GM21619 (cell line): ENCODE measurements around the gene C2orf92.

ENCODE experiments used
- ATAC-seq: cut with Tn5 transposase; IDR thresholded peaks from one replicate; pipeline ENCODE4 v1.9.1; 2021; ENCODE audit not compliant: unreplicated experiment

The C2orf92 gene

GRCh38 chr2:97741251-97741650, 71.7 kb downstream of the C2orf92 start:
- ATAC-seq: no peak

- no peak for ATAC-seq
These were observed 72.2 kb downstream of the C2orf92 start for GRCh38 chr2:97741686-97742085.

GRCh38 chr2:97742381-97742847, 72.9 kb downstream of the C2orf92 start:
- no peak for ATAC-seq

GRCh38 chr2:97743913-97744312, 74.4 kb downstream of the C2orf92 start:
- no peak for ATAC-seq

GRCh38 chr2:97745474-97746174, 76.1 kb downstream of the C2orf92 start:
- no peak for ATAC-seq

DNA sequence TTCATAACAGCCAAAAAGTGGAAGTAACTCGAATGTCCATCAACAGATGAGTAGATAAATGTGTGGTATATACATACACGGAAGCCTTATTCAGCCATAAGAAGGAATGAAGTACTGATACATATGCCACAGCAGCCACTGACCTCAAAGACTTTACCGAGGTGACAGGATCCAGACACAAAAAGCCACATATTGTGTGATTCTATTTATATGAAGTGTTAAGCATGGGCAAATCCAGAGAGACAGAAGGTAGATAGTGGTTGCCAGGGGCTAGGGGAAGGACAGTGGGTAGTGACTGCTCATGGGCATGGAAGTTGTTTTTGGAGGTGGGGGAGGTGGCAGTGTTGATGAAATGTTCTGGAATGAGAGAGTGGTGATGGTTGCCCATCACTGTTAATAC, 77.8 kb downstream of the C2orf92 start:
- no peak for ATAC-seq

DNA sequence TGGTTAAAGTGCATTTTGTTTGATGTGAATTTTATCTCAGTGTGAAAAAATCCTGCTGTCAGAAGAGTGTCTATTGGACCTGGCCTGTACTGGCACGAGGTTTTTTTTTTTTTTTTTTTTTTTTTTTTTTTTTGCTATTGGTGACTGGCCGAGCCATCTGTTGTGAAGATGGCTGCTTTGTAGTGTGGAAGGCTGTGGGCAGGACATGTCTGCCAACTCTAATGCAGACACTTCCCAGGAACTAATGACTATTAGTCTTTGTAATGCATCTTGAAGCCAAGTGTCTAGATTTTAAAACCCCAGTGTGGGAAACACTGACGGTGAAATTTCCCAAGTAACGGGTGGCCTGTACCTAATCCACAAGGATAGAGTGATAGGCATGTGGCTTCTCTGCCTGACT, 78.2 kb downstream of the C2orf92 start:
- ATAC-seq: no peak

GRCh38 chr2:97749581-97749980, 80.1 kb downstream of the C2orf92 start:
- no peak for ATAC-seq

GRCh38 chr2:97750017-97750416, 80.5 kb downstream of the C2orf92 start:
- no peak for ATAC-seq

- ATAC-seq: no peak
These were observed 82.2 kb downstream of the C2orf92 start for GRCh38 chr2:97751752-97752151.
